ENCODE results near the gene ADRM1.
A peak's percentile ranks its signal among the peaks of the same experiment; 100 is the strongest.

The ADRM1 gene

GRCh38 chr20:62312662-62312977, 9.8 kb downstream of the ADRM1 start:
- DNase-seq: no peak

GRCh38 chr20:62313021-62313420, 10.2 kb downstream of the ADRM1 start:
- DNase-seq: no peak

GRCh38 chr20:62313460-62314338, 10.9 kb downstream of the ADRM1 start:
- no peak for DNase-seq

GRCh38 chr20:62314339-62314638, 11.5 kb downstream of the ADRM1 start:
- no peak for DNase-seq

- no peak for DNase-seq
These were observed 12.0 kb downstream of the ADRM1 start for GRCh38 chr20:62314711-62315302.

GRCh38 chr20:62315773-62316172, 13.0 kb downstream of the ADRM1 start:
- no peak for DNase-seq

GRCh38 chr20:62316331-62317166, 13.8 kb downstream of the ADRM1 start:
- no peak for DNase-seq

GRCh38 chr20:62317167-62317655, 14.4 kb downstream of the ADRM1 start:
- no peak for DNase-seq

- DNase-seq: no peak
These were observed 15.9 kb downstream of the ADRM1 start for GRCh38 chr20:62318400-62319345.

GRCh38 chr20:62319346-62319909, 16.6 kb downstream of the ADRM1 start:
- DNase-seq: no peak

GRCh38 chr20:62320581-62321354, 18.0 kb downstream of the ADRM1 start:
- DNase-seq: peak in 1 of 2 experiments; percentile 51

GRCh38 chr20:62321521-62321948, 18.7 kb downstream of the ADRM1 start:
- peak in 1 of 2 experiments; percentile 51 for DNase-seq

- DNase-seq: no peak
These were observed 19.2 kb downstream of the ADRM1 start for GRCh38 chr20:62321975-62322374.

GRCh38 chr20:62322492-62323041, 19.8 kb downstream of the ADRM1 start:
- DNase-seq: no peak

- no peak for DNase-seq
These were observed 20.6 kb downstream of the ADRM1 start for GRCh38 chr20:62323146-62323979.

GRCh38 chr20:62323980-62324906, 21.4 kb downstream of the ADRM1 start:
- no peak for DNase-seq

GRCh38 chr20:62325172-62325905, 22.5 kb downstream of the ADRM1 start:
- DNase-seq: no peak

- no peak for DNase-seq
These were observed 23.8 kb downstream of the ADRM1 start for GRCh38 chr20:62326559-62326958.
